OCI-M2 (cell line): ENCODE measurements around the gene GLCE.
A peak's percentile ranks its signal among the peaks of the same experiment; 100 is the strongest.

Experiments
- DNase-seq: peaks from one replicate; lab custom pipeline; 2025; ENCODE audit not compliant: unreplicated experiment; lab: John Stamatoyannopoulos, UW

The GLCE gene

DNA sequence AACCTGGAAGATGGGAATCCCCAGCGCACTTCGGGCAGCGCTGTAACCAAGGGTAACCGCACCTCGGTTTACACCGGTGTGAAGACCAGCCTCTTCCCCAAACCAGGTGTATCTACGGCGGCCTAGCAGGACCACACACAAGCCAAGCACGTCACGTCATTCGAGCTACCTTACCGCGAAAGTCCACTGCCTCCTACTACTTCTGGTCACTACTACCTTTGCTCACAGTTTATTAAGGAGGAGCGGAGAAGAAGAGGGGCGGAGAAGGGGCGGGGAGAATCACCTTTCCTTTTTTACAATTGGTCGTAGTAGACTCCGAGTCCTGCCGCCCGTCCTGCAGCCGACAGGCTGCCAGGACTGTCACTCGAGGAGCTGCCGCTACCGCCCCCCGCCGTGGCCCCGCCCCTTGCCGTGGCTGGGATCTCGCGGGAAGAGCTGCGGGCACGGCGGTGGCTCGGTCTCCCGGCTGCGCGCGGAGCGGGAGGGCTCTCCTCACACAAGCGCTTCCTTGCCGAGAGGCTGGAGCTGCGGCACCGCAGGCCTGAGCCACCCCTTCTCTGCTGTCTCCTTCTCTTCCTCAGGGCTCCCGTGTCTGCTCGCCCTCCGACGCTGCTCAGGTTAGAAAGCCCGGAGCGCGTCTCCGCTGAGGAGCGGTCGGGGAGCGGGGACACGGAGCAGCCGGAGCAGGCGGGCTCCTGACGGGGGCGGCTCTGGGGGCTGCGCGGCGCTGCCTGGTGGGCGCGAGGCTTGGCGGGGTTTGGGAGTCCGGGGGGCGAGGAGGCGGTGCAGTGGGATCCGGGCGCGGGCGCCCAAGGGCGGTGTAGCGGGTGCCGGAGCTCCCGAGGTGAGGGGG is at the start of gene GLCE:
Gene GLCE (plus strand): TSS at position 495 of the 853 bp plus-strand sequence. CDS start 95,172 bp downstream, outside the sequence.
- peak; percentile 35 for DNase-seq

DNA sequence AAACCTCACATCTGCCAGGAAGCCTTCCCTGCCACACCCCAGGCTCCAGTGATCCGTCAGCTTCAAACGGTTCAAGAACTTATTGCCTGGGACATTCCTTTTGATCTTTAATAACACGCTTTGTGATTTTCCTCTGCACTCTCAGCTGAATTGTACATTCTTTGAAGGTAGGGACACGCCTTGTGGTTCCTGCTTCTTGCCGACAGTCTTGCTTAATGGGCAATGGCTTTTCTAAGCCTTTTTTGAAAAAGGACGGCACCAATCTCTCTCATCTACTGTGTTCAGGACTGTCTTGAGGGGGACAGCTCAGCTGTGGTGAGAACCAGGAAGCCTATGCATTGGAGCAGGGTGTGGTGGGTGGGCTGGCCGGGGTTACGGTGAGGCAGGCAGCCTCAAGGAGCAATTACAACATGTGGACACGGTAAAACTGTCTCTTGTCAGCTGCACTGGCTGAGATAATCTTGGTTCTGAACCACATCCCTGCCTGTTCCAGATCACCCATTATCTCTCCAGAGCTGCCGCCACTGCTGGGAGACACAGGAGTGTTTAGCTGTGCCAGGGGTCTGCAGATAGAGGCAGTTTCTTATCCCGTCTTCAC is 46.0 kb upstream of the GLCE start:
- peak; percentile 55 for DNase-seq

DNA sequence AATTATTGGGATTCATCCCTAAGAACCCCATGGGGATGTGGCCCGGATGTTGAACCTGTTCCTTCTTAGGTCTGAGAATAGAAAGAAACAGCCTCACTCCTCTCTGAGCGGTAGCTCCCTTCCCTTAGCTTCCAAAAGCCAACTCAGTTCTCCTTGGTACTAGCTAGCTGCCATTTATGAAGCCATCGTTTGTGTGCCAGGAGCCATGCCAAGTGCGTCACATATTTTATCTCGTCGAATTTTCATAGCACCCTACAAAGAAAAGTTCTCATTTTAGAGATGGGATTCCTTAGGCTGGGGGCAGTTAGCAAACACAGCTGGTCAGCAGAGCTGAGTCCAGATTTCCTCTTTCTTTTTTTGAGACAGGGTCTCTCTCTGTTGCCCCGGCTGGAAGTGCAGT is 45.4 kb upstream of the GLCE start:
- DNase-seq, result no peak

- no peak for DNase-seq
Observed at GRCh38 chr15:69116391-69116790, 44.0 kb upstream of the GLCE start.

- no peak for DNase-seq
Observed at GRCh38 chr15:69117431-69117871, 43.0 kb upstream of the GLCE start.

GRCh38 chr15:69118089-69118488 is 42.3 kb upstream of the GLCE start:
- no peak for DNase-seq

DNA sequence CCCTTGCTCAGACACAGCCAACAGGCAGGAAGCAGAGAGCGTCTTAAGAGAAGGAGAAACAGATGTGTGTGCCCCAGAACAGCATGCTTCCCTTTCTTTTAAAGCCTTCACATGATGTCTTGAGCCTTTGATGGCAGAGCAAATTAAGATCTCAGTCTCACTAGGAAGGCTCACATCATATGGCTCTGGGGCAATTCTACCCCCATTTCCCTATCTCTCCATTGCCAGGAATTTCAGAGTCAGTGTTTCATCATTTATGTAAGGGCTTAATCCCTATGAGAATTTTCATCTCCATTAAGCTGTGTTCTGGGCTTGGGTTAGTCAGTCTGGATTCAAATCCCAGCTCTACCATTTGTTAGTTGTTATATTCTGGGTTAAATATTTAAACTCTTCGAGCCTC is 41.4 kb upstream of the GLCE start:
- no peak for DNase-seq

DNA sequence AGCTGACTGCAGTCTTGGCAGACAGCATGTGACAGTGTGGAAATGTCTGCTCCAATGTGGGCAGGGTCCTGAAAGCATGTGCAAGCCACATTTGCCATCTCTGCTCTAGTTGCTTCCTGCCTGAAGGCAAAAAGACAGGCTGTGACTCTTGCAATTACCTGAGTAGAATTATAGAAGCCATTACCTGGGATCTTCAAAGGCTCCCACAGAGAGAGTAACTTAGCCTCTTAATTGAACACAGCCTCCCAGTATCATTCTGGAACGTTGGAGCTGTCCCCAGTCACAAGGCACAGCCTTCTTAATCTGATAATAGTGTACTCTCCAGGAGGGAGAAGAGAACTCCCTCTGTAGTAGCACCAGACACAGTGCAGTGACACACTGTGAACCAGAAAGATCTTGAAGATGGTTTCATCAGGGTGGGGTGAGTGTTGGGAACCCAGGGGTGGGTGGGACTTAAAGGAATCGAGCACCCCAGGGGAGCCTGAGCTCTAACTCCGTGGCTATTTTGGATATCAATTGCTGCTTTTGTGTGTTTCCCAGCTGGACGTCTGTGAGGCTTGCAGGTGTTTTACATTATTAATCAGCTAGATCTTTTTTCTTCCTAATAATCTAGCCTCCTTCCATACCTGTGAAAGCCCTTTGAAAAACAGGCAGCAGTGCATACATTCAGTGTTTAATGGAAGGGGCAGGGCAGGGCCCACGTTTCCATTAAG is 40.6 kb upstream of the GLCE start:
- no peak for DNase-seq

- no peak for DNase-seq
Observed at GRCh38 chr15:69120732-69121131, 39.7 kb upstream of the GLCE start.

DNA sequence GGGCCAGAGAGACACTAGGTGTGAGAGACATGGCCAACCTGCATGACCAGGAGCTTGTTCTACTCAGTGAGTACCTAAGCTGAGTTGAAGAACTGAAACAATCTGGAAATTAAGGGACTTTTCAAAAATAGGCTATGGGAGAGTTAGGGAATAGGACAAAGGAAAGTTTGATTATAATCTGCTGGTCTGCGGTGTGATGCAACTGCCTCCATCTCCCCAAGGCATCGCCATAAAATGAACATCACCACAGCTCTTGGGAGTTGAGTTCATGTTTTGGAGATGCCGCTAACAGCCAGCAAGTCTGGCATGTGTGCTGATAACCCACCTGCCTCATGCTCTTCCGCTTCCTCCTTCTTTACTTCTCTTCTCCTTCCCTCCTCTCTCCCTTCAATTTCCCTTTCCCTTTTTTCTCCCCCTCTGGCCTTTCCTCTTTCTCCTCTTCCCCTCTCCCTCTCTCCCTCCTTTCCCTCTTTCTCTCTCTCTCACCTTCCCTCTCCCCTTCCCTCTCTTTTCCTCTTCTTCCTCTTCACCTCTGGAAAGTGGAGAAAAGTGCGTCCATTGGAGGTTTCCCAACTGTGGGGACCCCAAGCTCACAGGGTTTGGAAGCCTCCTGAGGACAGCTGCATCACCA is 39.1 kb upstream of the GLCE start:
- DNase-seq, result no peak

GRCh38 chr15:69125236-69125635 is 35.2 kb upstream of the GLCE start:
- DNase-seq, result no peak

GRCh38 chr15:69126054-69126469 is 34.4 kb upstream of the GLCE start:
- DNase-seq, result no peak

DNA sequence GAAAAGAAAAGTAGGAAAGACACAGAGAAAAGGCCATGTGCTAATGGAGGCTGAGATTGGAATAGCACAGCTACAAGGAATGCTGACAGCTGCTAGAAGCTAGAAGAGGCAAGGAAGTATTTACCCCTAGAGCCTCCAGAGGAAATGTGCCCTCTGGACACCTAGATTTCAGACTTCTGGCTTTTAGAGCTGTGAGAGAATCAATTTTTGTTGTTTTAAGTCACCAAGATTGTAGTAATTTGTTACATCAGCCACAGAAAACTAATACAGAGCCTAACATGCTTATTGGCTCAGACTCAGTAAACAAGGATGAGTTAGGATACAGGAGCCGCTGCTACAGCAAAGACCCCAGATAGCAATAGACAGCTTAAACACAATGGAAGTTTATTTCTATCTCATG is 33.1 kb upstream of the GLCE start:
- DNase-seq, result no peak

GRCh38 chr15:69128667-69129311 is 31.6 kb upstream of the GLCE start:
- DNase-seq, result no peak

- DNase-seq, result no peak
Observed at GRCh38 chr15:69131362-69132220, 28.8 kb upstream of the GLCE start.

- DNase-seq, result no peak
Observed at GRCh38 chr15:69132430-69132829, 28.0 kb upstream of the GLCE start.

DNA sequence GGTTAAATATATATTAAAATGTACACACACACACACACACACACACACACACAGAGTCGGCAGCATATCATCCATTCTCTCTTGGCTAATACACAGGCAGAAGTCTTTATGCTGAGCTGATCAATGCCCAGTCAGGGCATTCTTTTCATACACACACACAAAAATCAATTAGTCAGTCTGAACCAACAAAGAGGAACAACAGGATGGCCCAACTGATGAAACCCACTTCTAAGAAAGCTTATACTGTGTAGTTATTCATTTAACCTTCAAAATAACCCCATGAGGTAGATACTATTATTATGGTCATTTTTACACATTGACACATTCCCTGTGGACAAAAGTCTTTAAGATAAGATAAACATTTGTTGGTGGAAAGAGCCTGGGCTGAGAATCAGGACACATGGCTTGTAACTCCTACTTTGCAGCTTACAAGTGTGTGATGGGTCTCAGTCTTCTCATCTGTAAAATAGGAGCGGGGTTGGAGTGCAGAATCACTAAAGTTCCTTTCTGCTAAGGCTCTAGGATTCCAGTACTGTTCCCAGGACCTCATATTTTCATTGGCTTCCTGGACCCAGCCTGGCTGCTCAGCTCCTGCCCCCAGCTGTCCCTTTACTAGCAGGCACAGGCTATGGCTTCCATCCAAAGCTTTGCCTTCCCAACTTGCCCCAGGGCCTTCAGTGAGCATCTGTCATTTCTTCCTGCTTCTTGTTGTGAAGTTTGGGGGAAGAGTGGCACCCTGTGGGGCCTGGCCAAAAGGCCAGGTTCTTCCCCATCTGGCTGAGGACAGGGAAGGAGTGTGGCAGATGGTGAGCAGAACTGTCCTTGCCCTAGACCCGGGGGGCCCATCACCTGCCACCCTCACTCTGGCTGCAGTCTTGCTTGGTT is 27.2 kb upstream of the GLCE start:
- no peak for DNase-seq

DNA sequence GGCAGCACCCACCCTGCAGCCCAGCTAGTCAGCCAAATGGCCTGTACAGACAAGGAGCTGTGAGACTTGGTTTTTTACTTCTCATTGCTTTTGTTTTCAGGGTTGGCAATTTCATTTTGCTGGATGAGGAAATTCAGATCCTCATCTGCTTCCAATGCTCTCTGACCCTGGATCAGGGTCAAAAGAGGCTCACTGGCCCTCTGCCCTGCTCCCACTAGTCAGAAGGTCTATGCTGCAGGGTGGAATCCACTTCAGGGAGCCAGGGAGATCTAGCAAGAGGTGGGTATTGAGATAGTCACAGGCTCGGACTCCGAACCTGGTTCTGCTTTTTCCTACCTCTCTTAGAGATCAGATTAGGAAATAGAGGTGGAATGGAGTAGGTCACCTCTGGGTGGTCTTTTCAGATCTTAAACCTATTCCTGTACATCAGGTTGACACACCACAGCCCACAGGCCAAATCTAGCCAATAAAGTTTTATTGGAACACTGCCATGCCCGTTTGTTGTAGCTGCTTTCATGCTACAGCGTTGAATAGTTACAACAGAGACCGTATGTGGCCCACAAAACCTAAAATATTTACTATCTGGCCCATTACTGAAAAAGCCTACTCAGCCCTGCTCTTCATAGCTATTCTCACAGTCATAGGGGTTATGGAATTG is 26.4 kb upstream of the GLCE start:
- no peak for DNase-seq
